ENCODE measurements around the gene PRMT2.
A peak's percentile ranks its signal among the peaks of the same experiment; 100 is the strongest.

PRMT2 gene

DNA sequence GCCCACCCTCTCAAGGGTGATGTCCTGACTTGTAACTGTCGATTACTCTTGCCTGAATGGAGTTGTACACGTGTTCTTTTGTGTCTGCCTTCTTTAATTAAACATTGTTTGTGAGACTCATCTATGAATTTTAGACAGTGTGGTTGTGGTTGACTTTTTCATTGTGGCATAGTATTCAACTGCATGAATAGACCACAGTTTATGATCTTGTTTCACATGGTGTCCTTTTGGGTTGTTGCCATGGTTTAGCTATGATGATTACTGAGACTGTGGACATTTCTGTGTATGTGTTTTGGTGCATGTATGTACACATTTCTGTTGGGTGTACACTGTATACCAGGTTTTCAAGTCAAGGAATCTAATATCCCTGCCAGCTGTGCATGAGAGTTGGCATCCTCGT is 30.1 kb downstream of the PRMT2 start:
- Histone ChIP-seq H2BK12ac (ENCODE audit: low read length) (no peak overlapping the region), H3K9me3 (ENCODE audit: insufficient read depth, low read depth, low read length) (peaks cover 5% of the 10 kb centered on the region), H4K91ac (ENCODE audit: low read depth, low read length) (no peak overlapping the region), H3K79me1 (ENCODE audit: low read length) (peaks cover 7% of the 10 kb centered on the region), H2AFZ (ENCODE audit: insufficient read depth, low read length, poor library complexity) (no peak overlapping the region), H2BK5ac (ENCODE audit: low read depth, low read length, poor library complexity) (no peak overlapping the region), H2BK120ac (ENCODE audit: insufficient read depth, low read length, poor library complexity) (no peak overlapping the region), H4K8ac (ENCODE audit: low read depth, low read length) (no peak overlapping the region), H2AK5ac (ENCODE audit: low read length) (no peak overlapping the region), H3K23ac (ENCODE audit: low read length) (no peak overlapping the region), H3K27ac (ENCODE audit: low read depth, low read length) (no peak overlapping the region), H3K14ac (ENCODE audit: low read length) (no peak overlapping the region), H3K27me3 (ENCODE audit: insufficient read depth, low read length) (no peaks in the 10 kb centered on the region), H3K4ac (ENCODE audit: low read depth, low read length) (no peak overlapping the region), H3K36me3 (ENCODE audit: control insufficient read depth in 1 of 2, insufficient read depth in 2 of 2, low read length in 2 of 2) (peaks cover 14 to 17% of the 10 kb centered on the region in 2 experiments), H3K4me3 (ENCODE audit: low read depth, low read length) (no peak overlapping the region), H3K18ac (ENCODE audit: low read length) (no peak overlapping the region), H4K12ac (ENCODE audit: low read depth, low read length) (no peak overlapping the region), H3K4me2 (ENCODE audit: low read length) (no peak overlapping the region), H3K9ac (ENCODE audit: low read length) (no peak overlapping the region), H3K79me2 (ENCODE audit: control insufficient read depth, insufficient read depth, low read length, poor library complexity) (peaks cover 2% of the 10 kb centered on the region), H3K4me1 (ENCODE audit: control insufficient read depth in 1 of 2, insufficient read depth in 2 of 2, low read length in 2 of 2) (peaks cover 9 to 13% of the 10 kb centered on the region in 2 experiments)
- no peak for DNase-seq
- no CpG with 5 or more reads among the region's 3 CpGs for WGBS (ENCODE audit: extremely low coverage, insufficient coverage, insufficient read length)

DNA sequence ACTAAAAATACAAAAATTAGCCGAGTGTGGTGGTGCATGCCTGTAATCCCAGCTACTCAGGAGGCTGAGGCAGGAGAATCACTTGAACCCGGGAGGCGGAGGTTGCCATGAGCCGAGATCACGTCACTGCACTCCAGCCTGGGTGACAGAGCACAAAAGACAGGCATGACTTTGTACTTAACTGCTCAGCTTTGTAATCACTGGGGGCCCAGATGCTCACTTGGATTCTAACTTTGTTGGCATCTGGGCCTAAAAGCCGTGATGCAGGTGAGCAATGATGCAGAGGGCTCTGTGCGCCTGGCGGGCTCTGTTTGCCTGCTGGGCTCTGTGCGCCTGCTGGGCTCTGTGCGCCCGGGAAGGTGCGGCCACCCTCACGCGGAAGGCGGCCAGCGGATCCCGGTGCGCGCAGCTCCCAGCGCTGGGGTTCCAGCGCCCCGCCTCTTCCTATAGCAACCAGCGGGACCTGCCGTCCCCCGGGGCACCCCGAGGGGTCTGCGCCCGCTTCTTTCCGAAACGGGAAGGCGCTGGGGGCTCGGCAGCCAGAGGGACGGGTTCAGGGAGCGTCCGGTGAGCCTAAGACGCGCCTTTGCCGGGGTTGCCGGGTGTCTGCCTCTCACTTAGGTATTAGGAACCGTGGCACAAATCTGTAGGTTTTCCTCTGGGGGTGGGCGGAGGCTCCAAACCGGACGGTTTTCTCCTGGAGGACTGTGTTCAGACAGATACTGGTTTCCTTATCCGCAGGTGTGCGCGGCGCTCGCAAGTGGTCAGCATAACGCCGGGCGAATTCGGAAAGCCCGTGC is 31.7 kb downstream of the PRMT2 start:
- peak overlapping the region; percentile 33 for H3K14ac ChIP-seq (ENCODE audit: low read length)
- no CpG with 5 or more reads among the region's 53 CpGs for WGBS (ENCODE audit: extremely low coverage, insufficient coverage, insufficient read length)
- no peak overlapping the region for H2BK12ac ChIP-seq (ENCODE audit: low read length)
- H4K12ac ChIP-seq (ENCODE audit: low read depth, low read length): peak overlapping the region; percentile 20
- peak overlapping the region; percentile 97 for H3K4me2 ChIP-seq (ENCODE audit: low read length)
- H3K9me3 ChIP-seq (ENCODE audit: insufficient read depth, low read depth, low read length): peaks cover 5% of the 10 kb centered on the region
- DNase-seq: peak in 1 of 2 donors; percentile 1
- H2BK120ac ChIP-seq (ENCODE audit: insufficient read depth, low read length, poor library complexity): no peak overlapping the region
- no peaks in the 10 kb centered on the region for H3K27me3 ChIP-seq (ENCODE audit: insufficient read depth, low read length)
- no peak overlapping the region for H2BK5ac ChIP-seq (ENCODE audit: low read depth, low read length, poor library complexity)
- no peak overlapping the region for H3K18ac ChIP-seq (ENCODE audit: low read length)
- peak overlapping the region; percentile 68 for H2AFZ ChIP-seq (ENCODE audit: insufficient read depth, low read length, poor library complexity)
- H3K4me1 ChIP-seq (ENCODE audit: control insufficient read depth in 1 of 2, insufficient read depth in 2 of 2, low read length in 2 of 2): peaks cover 9 to 13% of the 10 kb centered on the region in 2 experiments
- H3K36me3 ChIP-seq (ENCODE audit: control insufficient read depth in 1 of 2, insufficient read depth in 2 of 2, low read length in 2 of 2): peaks cover 10 to 15% of the 10 kb centered on the region in 2 experiments
- peaks cover 2% of the 10 kb centered on the region for H3K79me2 ChIP-seq (ENCODE audit: control insufficient read depth, insufficient read depth, low read length, poor library complexity)
- H3K9ac ChIP-seq (ENCODE audit: low read length): peak overlapping the region; percentile 25
- H3K4me3 ChIP-seq (ENCODE audit: low read depth, low read length): peak overlapping the region; percentile 66
- H3K27ac ChIP-seq (ENCODE audit: low read depth, low read length): no peak overlapping the region
- H3K79me1 ChIP-seq (ENCODE audit: low read length): peaks cover 7% of the 10 kb centered on the region
- no peak overlapping the region for H2AK5ac ChIP-seq (ENCODE audit: low read length)
- H4K8ac ChIP-seq (ENCODE audit: low read depth, low read length): peak overlapping the region; percentile 78
- H3K4ac ChIP-seq (ENCODE audit: low read depth, low read length): no peak overlapping the region
- H4K91ac ChIP-seq (ENCODE audit: low read depth, low read length): peak overlapping the region; percentile 8
- H3K23ac ChIP-seq (ENCODE audit: low read length): no peak overlapping the region

DNA sequence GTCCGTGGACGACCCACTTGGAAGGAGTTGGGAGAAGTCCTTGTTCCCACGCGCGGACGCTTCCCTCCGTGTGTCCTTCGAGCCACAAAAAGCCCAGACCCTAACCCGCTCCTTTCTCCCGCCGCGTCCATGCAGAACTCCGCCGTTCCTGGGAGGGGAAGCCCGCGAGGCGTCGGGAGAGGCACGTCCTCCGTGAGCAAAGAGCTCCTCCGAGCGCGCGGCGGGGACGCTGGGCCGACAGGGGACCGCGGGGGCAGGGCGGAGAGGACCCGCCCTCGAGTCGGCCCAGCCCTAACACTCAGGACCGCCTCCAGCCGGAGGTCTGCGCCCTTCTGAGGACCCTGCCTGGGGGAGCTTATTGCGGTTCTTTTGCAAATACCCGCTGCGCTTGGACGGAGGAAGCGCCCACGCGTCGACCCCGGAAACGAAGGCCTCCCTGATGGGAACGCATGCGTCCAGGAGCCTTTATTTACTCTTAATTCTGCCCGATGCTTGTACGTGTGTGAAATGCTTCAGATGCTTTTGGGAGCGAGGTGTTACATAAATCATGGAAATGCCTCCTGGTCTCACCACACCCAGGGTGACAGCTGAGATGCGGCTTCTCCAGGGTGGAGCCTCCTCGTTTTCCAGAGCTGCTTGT is 32.4 kb downstream of the PRMT2 start:
- Histone ChIP-seq H2BK5ac (ENCODE audit: low read depth, low read length, poor library complexity) (no peak overlapping the region), H4K91ac (ENCODE audit: low read depth, low read length) (peak overlapping the region; percentile 8), H3K9ac (ENCODE audit: low read length) (peak overlapping the region; percentile 14), H4K12ac (ENCODE audit: low read depth, low read length) (peak overlapping the region; percentile 32), H3K4me2 (ENCODE audit: low read length) (peak overlapping the region; percentile 97), H3K36me3 (ENCODE audit: control insufficient read depth in 1 of 2, insufficient read depth in 2 of 2, low read length in 2 of 2) (peaks cover 10 to 15% of the 10 kb centered on the region in 2 experiments), H4K8ac (ENCODE audit: low read depth, low read length) (peak overlapping the region; percentile 78), H3K79me2 (ENCODE audit: control insufficient read depth, insufficient read depth, low read length, poor library complexity) (peaks cover 2% of the 10 kb centered on the region), H3K14ac (ENCODE audit: low read length) (peak overlapping the region; percentile 33), H2AK5ac (ENCODE audit: low read length) (no peak overlapping the region), H3K4me3 (ENCODE audit: low read depth, low read length) (peak overlapping the region; percentile 66), H3K4me1 (ENCODE audit: control insufficient read depth in 1 of 2, insufficient read depth in 2 of 2, low read length in 2 of 2) (peaks cover 4 to 6% of the 10 kb centered on the region in 2 experiments), H3K79me1 (ENCODE audit: low read length) (peaks cover 7% of the 10 kb centered on the region), H3K9me3 (ENCODE audit: insufficient read depth, low read depth, low read length) (peaks cover 5% of the 10 kb centered on the region), H3K23ac (ENCODE audit: low read length) (no peak overlapping the region), H3K27ac (ENCODE audit: low read depth, low read length) (no peak overlapping the region), H2BK120ac (ENCODE audit: insufficient read depth, low read length, poor library complexity) (peak overlapping the region; percentile 18), H3K4ac (ENCODE audit: low read depth, low read length) (no peak overlapping the region), H3K18ac (ENCODE audit: low read length) (peak overlapping the region; percentile 19), H2AFZ (ENCODE audit: insufficient read depth, low read length, poor library complexity) (peak overlapping the region; percentile 68), H3K27me3 (ENCODE audit: insufficient read depth, low read length) (no peaks in the 10 kb centered on the region), H2BK12ac (ENCODE audit: low read length) (peak overlapping the region; percentile 12)
- peak in 1 of 2 donors; percentile 12 for DNase-seq
- no CpG with 5 or more reads among the region's 53 CpGs for WGBS (ENCODE audit: extremely low coverage, insufficient coverage, insufficient read length)

DNA sequence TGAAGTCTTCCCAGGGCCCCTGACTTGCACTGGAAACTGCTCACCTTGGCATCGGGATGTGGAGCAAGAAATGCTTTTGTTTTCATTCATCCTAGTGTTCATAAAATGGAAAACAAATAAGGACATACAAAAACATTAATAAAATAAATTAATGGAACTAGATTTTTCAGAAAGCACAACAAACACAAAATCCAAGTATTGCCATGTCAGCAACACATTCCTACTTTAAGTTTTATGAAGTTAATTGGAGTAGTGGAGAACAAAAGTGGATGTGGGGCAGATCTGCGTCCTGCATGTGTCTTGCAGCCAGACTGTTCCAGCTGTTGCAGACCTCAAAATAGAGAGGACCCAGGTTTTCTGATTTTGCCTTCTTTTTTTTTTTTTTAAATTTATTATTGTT is 32.9 kb downstream of the PRMT2 start:
- Histone ChIP-seq H3K79me1 (ENCODE audit: low read length) (peaks cover 7% of the 10 kb centered on the region), H2AFZ (ENCODE audit: insufficient read depth, low read length, poor library complexity) (peak overlapping the region; percentile 68), H4K8ac (ENCODE audit: low read depth, low read length) (peak overlapping the region; percentile 78), H3K4ac (ENCODE audit: low read depth, low read length) (no peak overlapping the region), H3K36me3 (ENCODE audit: control insufficient read depth in 1 of 2, insufficient read depth in 2 of 2, low read length in 2 of 2) (peaks cover 9 to 13% of the 10 kb centered on the region in 2 experiments), H4K91ac (ENCODE audit: low read depth, low read length) (no peak overlapping the region), H3K79me2 (ENCODE audit: control insufficient read depth, insufficient read depth, low read length, poor library complexity) (peaks cover 2% of the 10 kb centered on the region), H3K27me3 (ENCODE audit: insufficient read depth, low read length) (no peaks in the 10 kb centered on the region), H3K4me3 (ENCODE audit: low read depth, low read length) (peak overlapping the region; percentile 66), H3K4me1 (ENCODE audit: control insufficient read depth in 1 of 2, insufficient read depth in 2 of 2, low read length in 2 of 2) (peaks cover 2 to 3% of the 10 kb centered on the region in 2 experiments), H2BK12ac (ENCODE audit: low read length) (no peak overlapping the region), H3K18ac (ENCODE audit: low read length) (no peak overlapping the region), H3K27ac (ENCODE audit: low read depth, low read length) (no peak overlapping the region), H3K14ac (ENCODE audit: low read length) (no peak overlapping the region), H2BK120ac (ENCODE audit: insufficient read depth, low read length, poor library complexity) (no peak overlapping the region), H2AK5ac (ENCODE audit: low read length) (no peak overlapping the region), H4K12ac (ENCODE audit: low read depth, low read length) (peak overlapping the region; percentile 32), H2BK5ac (ENCODE audit: low read depth, low read length, poor library complexity) (no peak overlapping the region), H3K23ac (ENCODE audit: low read length) (no peak overlapping the region), H3K9ac (ENCODE audit: low read length) (no peak overlapping the region), H3K9me3 (ENCODE audit: insufficient read depth, low read depth, low read length) (peaks cover 5% of the 10 kb centered on the region), H3K4me2 (ENCODE audit: low read length) (peak overlapping the region; percentile 97)
- no CpG with 5 or more reads among the region's 2 CpGs for WGBS (ENCODE audit: extremely low coverage, insufficient coverage, insufficient read length)
- no peak for DNase-seq
